Measurements from ENCODE around the gene CBLN3. TPM values are rescaled to one million over a fixed set of nuclear protein-coding genes. Genes with fewer than 3 reads are reported as not detected.

Gene CBLN3
- total RNA-seq, 2 experiments from 2014 or later: 11.6 to 12.2 TPM

- no peaks in the 10 kb centered on the region for H3K9me3 Mint-ChIP-seq (ENCODE audit: low read depth)
- no peaks in the 10 kb centered on the region for H3K27me3 Mint-ChIP-seq
- CTCF ChIA-PET: interaction anchor here (0.6 to 7.5 kb wide), 49 partner anchors 8 to 1087 kb away, joined by 3 to 201 read pairs (median 5); partner anchors contain the start of genes ADCY4, CIDEB, DCAF11 and IRF9
- H3K27ac Mint-ChIP-seq: peak overlapping the region; percentile 97
- peaks cover 31% of the 10 kb centered on the region for H3K4me1 Mint-ChIP-seq
- intact Hi-C loops (cut with DNase I, micrococcal nuclease): loop anchor here (1.0 to 5.0 kb wide), 8 partner anchors 11 to 294 kb away; partner anchors contain the start of genes SDR39U1 (in 2 of the 2), DHRS1 (in 1 of the 2), LTB4R (in 1 of the 2) and NOP9 (in 1 of the 2)
- peak; percentile 96 for DNase-seq
- ATAC-seq: peak; percentile 70
- peak overlapping the region; percentile 94 for H3K4me3 Mint-ChIP-seq
- POLR2A ChIA-PET: interaction anchor here (0.5 to 3.3 kb wide), 16 partner anchors 9 to 339 kb away, joined by 3 to 50 read pairs (median 4); partner anchors contain the start of genes ADCY4, CHMP4A, DHRS1 and IPO4
- H3K36me3 Mint-ChIP-seq (ENCODE audit: low read depth): peaks cover 35% of the 10 kb centered on the region
Measured at GRCh38 chr14:24431569-24432258, 2.2 kb upstream of the CBLN3 start.

GRCh38 chr14:24430682-24431568, 1.5 kb upstream of the CBLN3 start:
- no peaks in the 10 kb centered on the region for H3K27me3 Mint-ChIP-seq
- no peaks in the 10 kb centered on the region for H3K9me3 Mint-ChIP-seq (ENCODE audit: low read depth)
- peaks cover 32% of the 10 kb centered on the region for H3K36me3 Mint-ChIP-seq (ENCODE audit: low read depth)
- ATAC-seq (peak; percentile 66), DNase-seq (peak; percentile 86)
- H3K4me1 Mint-ChIP-seq: peaks cover 33% of the 10 kb centered on the region
- intact Hi-C loops (cut with DNase I, micrococcal nuclease): loop anchor here (1.0 to 5.0 kb wide), 10 partner anchors 11 to 294 kb away; partner anchors contain the start of genes SDR39U1 (in 2 of the 2), CHMP4A (in 1 of the 2), DHRS1 (in 1 of the 2) and IRF9 (in 1 of the 2)
- ChIA-PET CTCF (interaction anchor here (0.6 to 7.5 kb wide), 49 partner anchors 8 to 1088 kb away, joined by 3 to 201 read pairs (median 5); partner anchors contain the start of genes ADCY4, CIDEB, DCAF11 and IRF9), POLR2A (interaction anchor here (0.7 to 3.3 kb wide), 16 partner anchors 10 to 316 kb away, joined by 3 to 50 read pairs (median 4); partner anchors contain the start of genes ADCY4, CHMP4A, DCAF11 and DHRS1)
- H3K4me3 Mint-ChIP-seq: peak overlapping the region; percentile 94
- peak overlapping the region; percentile 97 for H3K27ac Mint-ChIP-seq

- intact Hi-C loops (cut with DNase I, micrococcal nuclease): loop anchor here (1.0 to 5.0 kb wide), 4 partner anchors 217 to 293 kb away; partner anchors contain the start of genes CHMP4A (in 1 of the 2), IRF9 (in 1 of the 2), PSME1 (in 1 of the 2) and PSME2 (in 1 of the 2)
- H3K4me1 Mint-ChIP-seq: peaks cover 40% of the 10 kb centered on the region
- DNase-seq: peak; percentile 77
- H3K4me3 Mint-ChIP-seq: peak overlapping the region; percentile 94
- H3K9me3 Mint-ChIP-seq (ENCODE audit: low read depth): no peaks in the 10 kb centered on the region
- ATAC-seq: peak; percentile 47
- H3K27me3 Mint-ChIP-seq: no peaks in the 10 kb centered on the region
- CTCF ChIA-PET: interaction anchor here (0.9 to 7.5 kb wide), 21 partner anchors 11 to 221 kb away, joined by 3 to 201 read pairs (median 8); partner anchors contain the start of genes ADCY4, CIDEB, MDP1 and NYNRIN
- POLR2A ChIA-PET: interaction anchor here (0.6 to 3.3 kb wide), 8 partner anchors 11 to 316 kb away, joined by 3 to 50 read pairs (median 8); partner anchors contain the start of genes ADCY4, DCAF11, DHRS1 and EMC9
- H3K36me3 Mint-ChIP-seq (ENCODE audit: low read depth): peaks cover 29% of the 10 kb centered on the region
- peak overlapping the region; percentile 97 for H3K27ac Mint-ChIP-seq
Measured at GRCh38 chr14:24430143-24430681, 744 bp upstream of the CBLN3 start.

GRCh38 chr14:24428628-24429394, 657 bp downstream of the CBLN3 start:
- Mint-ChIP-seq H3K36me3 (ENCODE audit: low read depth) (peaks cover 26% of the 10 kb centered on the region), H3K4me3 (peak overlapping the region; percentile 94), H3K27ac (peak overlapping the region; percentile 95), H3K9me3 (ENCODE audit: low read depth) (no peaks in the 10 kb centered on the region), H3K4me1 (peaks cover 42% of the 10 kb centered on the region), H3K27me3 (no peaks in the 10 kb centered on the region)
- DNase-seq (no peak), ATAC-seq (no peak)
- intact Hi-C loops (cut with DNase I, micrococcal nuclease): loop anchor here in 1 of 2 experiments (1.0 kb wide), 2 partner anchors 158 to 213 kb away; partner anchors contain the start of genes MDP1 and RABGGTA
- POLR2A ChIA-PET: no interaction called here
- CTCF ChIA-PET: interaction anchor here (1.1 to 7.5 kb wide), 3 partner anchors 67 to 120 kb away, joined by 3 to 201 read pairs (median 5); partner anchors contain the start of genes ADCY4 and CIDEB

- CTCF ChIA-PET: interaction anchor here (0.6 to 7.5 kb wide), 7 partner anchors 9 to 119 kb away, joined by 3 to 201 read pairs (median 5); partner anchors contain the start of genes ADCY4 and CIDEB
- peaks cover 17% of the 10 kb centered on the region for H3K36me3 Mint-ChIP-seq (ENCODE audit: low read depth)
- no peak for ATAC-seq
- no peak overlapping the region for H3K27ac Mint-ChIP-seq
- intact Hi-C loops (cut with DNase I, micrococcal nuclease): no loop called here
- POLR2A ChIA-PET: interaction anchor here (0.5 to 0.6 kb wide), 2 partner anchors 228 to 816 kb away, joined by 3 read pairs; no protein-coding TSS in a partner anchor
- no peaks in the 10 kb centered on the region for H3K27me3 Mint-ChIP-seq
- no peaks in the 10 kb centered on the region for H3K9me3 Mint-ChIP-seq (ENCODE audit: low read depth)
- peak overlapping the region; percentile 17 for H3K4me3 Mint-ChIP-seq
- H3K4me1 Mint-ChIP-seq: peaks cover 38% of the 10 kb centered on the region
- DNase-seq: no peak
Measured at GRCh38 chr14:24427537-24428508, 1.6 kb downstream of the CBLN3 start.

GRCh38 chr14:24426912-24427536, 2.4 kb downstream of the CBLN3 start:
- POLR2A ChIA-PET: interaction anchor here (0.6 kb wide), 1 partner anchor 227 kb away, joined by 3 read pairs; no protein-coding TSS in a partner anchor
- no peak for DNase-seq
- intact Hi-C loops (cut with DNase I, micrococcal nuclease): no loop called here
- no peak overlapping the region for H3K27ac Mint-ChIP-seq
- no peak overlapping the region for H3K4me3 Mint-ChIP-seq
- CTCF ChIA-PET: interaction anchor here (0.6 to 7.5 kb wide), 6 partner anchors 9 to 94 kb away, joined by 3 to 201 read pairs (median 6); partner anchors contain the start of gene ADCY4
- no peaks in the 10 kb centered on the region for H3K9me3 Mint-ChIP-seq (ENCODE audit: low read depth)
- no peak for ATAC-seq
- H3K27me3 Mint-ChIP-seq: no peaks in the 10 kb centered on the region
- H3K36me3 Mint-ChIP-seq (ENCODE audit: low read depth): peaks cover 13% of the 10 kb centered on the region
- H3K4me1 Mint-ChIP-seq: peaks cover 36% of the 10 kb centered on the region

- H3K27ac Mint-ChIP-seq: no peak overlapping the region
- peaks cover 30% of the 10 kb centered on the region for H3K4me1 Mint-ChIP-seq
- no peak for DNase-seq
- intact Hi-C loops (cut with DNase I, micrococcal nuclease): no loop called here
- no peak overlapping the region for H3K4me3 Mint-ChIP-seq
- H3K9me3 Mint-ChIP-seq (ENCODE audit: low read depth): no peaks in the 10 kb centered on the region
- ChIA-PET CTCF (interaction anchor here (1.0 to 7.5 kb wide), 8 partner anchors 10 to 117 kb away, joined by 3 to 201 read pairs (median 6); partner anchors contain the start of genes ADCY4, LTB4R2 and SDR39U1), POLR2A (no interaction called here)
- ATAC-seq: no peak
- H3K36me3 Mint-ChIP-seq (ENCODE audit: low read depth): peaks cover 6% of the 10 kb centered on the region
- H3K27me3 Mint-ChIP-seq: no peaks in the 10 kb centered on the region
Measured at GRCh38 chr14:24426150-24426911, 3.1 kb downstream of the CBLN3 start.

- CTCF ChIA-PET: interaction anchor here (0.9 to 5.3 kb wide), 12 partner anchors 9 to 116 kb away, joined by 3 to 35 read pairs (median 4); partner anchors contain the start of genes ADCY4, LTB4R2 and SDR39U1
- no peak overlapping the region for H3K4me3 Mint-ChIP-seq
Measured at GRCh38 chr14:24425704-24426103, 3.8 kb downstream of the CBLN3 start.

More at GRCh38 chr14:24425704-24426103, 3.8 kb downstream of the CBLN3 start:
- Mint-ChIP-seq H3K36me3 (ENCODE audit: low read depth) (peaks cover under 1% of the 10 kb centered on the region), H3K4me1 (peaks cover 25% of the 10 kb centered on the region), H3K27me3 (no peaks in the 10 kb centered on the region), H3K9me3 (ENCODE audit: low read depth) (no peaks in the 10 kb centered on the region), H3K27ac (peak overlapping the region; percentile 70)
- POLR2A ChIA-PET: no interaction called here
- intact Hi-C loops (cut with DNase I, micrococcal nuclease): no loop called here
- DNase-seq (no peak), ATAC-seq (no peak)

Measured in activated CD4-positive, alpha-beta T cell treated with anti-CD3 and anti-CD28 coated beads for 36 hours (primary cell).